GM13976 (cell line): ENCODE measurements around the gene FIGN.

Experiments
- DNase-seq: peaks from one replicate; pipeline ENCODE4 v3.0.0; 2012; ENCODE audit warnings: low spot score
- CTCF ChIP-seq: IDR thresholded peaks from 2 replicates; pipeline ENCODE4 v1.5.1; 2012; ENCODE audit warnings: borderline replicate concordance, mild to moderate bottlenecking; ENCODE audit not compliant: insufficient read depth; ENCODE audit errors: extremely low read depth, missing control alignments, control extremely low read depth
- in situ Hi-C: fragments of 300-500 bp; cut with MboI; formaldehyde crosslinking; loops from one replicate; pipeline ENCODE4 v1.12.0; 2022; ENCODE audit warnings: low sequenced_read_pairs, mixed read lengths, inconsistent platforms; ENCODE audit not compliant: unreplicated experiment

Gene FIGN

DNA sequence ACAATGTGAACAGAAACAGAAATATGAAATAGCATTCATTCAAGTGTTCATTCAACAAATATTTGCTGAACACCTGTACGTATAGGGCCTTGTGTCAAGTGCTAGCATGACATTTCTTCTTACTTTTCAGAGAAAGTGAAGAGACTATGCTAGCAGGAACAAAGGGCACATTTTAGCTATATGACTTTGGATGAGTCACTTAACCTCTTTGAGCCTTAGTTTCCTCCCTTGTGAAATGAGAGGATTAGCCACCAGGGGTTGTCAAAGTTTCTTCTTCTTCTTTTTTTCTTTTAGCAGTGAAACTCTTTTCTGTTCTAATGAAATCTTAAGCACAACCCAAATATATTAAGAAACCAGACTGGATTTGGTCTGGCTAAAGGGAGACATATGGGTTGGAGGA is 53.1 kb downstream of the FIGN start:
- in situ Hi-C loops: no loop called here
- DNase-seq: no peak
- no peak for TF ChIP-seq CTCF

GRCh38 chr2:163681745-163682144 is 54.1 kb downstream of the FIGN start:
- in situ Hi-C loops: no loop called here
- TF ChIP-seq CTCF: no peak
- DNase-seq: no peak

- in situ Hi-C loops: no loop called here
- no peak for TF ChIP-seq CTCF
- no peak for DNase-seq
These were observed 60.4 kb downstream of the FIGN start for GRCh38 chr2:163675388-163675787.

- DNase-seq: no peak
- in situ Hi-C loops: no loop called here
- no peak for TF ChIP-seq CTCF
These were observed 62.3 kb downstream of the FIGN start for GRCh38 chr2:163673522-163673921.

GRCh38 chr2:163670929-163671328 is 64.9 kb downstream of the FIGN start:
- in situ Hi-C loops: no loop called here
- DNase-seq: no peak
- no peak for TF ChIP-seq CTCF

GRCh38 chr2:163669506-163669905 is 66.3 kb downstream of the FIGN start:
- in situ Hi-C loops: no loop called here
- TF ChIP-seq CTCF: no peak
- DNase-seq: no peak
